Nephron progenitor cell (in vitro differentiated cells): Measurements from ENCODE around the gene CERK.

ENCODE experiments used
- DNase-seq: peaks from one replicate; pipeline ENCODE4 v3.0.0; 2021
- H3K27ac Mint-ChIP-seq: 2 replicates; pipeline ENCODE4 v1.8.0; 2021; ENCODE audit warnings: mild to moderate bottlenecking, moderate library complexity, mixed read lengths
- H3K27me3 Mint-ChIP-seq: 2 replicates; pipeline ENCODE4 v1.8.0; 2021; ENCODE audit warnings: mild to moderate bottlenecking, low read depth, mixed read lengths; ENCODE audit not compliant: poor library complexity
- H3K36me3 Mint-ChIP-seq: 2 replicates; pipeline ENCODE4 v1.8.0; 2021; ENCODE audit warnings: low read depth, mixed read lengths
- H3K4me1 Mint-ChIP-seq: 2 replicates; pipeline ENCODE4 v1.8.0; 2021; ENCODE audit warnings: mixed read lengths
- H3K4me3 Mint-ChIP-seq: 2 replicates; pipeline ENCODE4 v1.8.0; 2021; ENCODE audit warnings: mild to moderate bottlenecking, moderate library complexity, mixed read lengths
- H3K9me3 Mint-ChIP-seq: 2 replicates; pipeline ENCODE4 v1.8.0; 2021; ENCODE audit warnings: mild to moderate bottlenecking, moderate library complexity, mixed read lengths
- CTCF ChIP-seq: fragments of 200-600 bp; sonication (generic); IDR thresholded peaks from 2 replicates; pipeline ENCODE4 v1.5.0; 2021; ENCODE audit warnings: antibody characterized with exemption

The CERK gene

GRCh38 chr22:46668116-46668515 lies 69.9 kb downstream of the CERK start:
- peaks cover 2% of the 10 kb centered on the region for H3K27me3 Mint-ChIP-seq
- peaks cover 11% of the 10 kb centered on the region for H3K36me3 Mint-ChIP-seq
- no peaks in the 10 kb centered on the region for H3K9me3 Mint-ChIP-seq
- H3K4me3 Mint-ChIP-seq: no peak overlapping the region
- H3K27ac Mint-ChIP-seq: no peak overlapping the region
- peaks cover 19% of the 10 kb centered on the region for H3K4me1 Mint-ChIP-seq
- TF ChIP-seq CTCF: no peak
- DNase-seq: peak; percentile 32

GRCh38 chr22:46667245-46667623 lies 70.8 kb downstream of the CERK start:
- no peak for TF ChIP-seq CTCF
- peaks cover 26% of the 10 kb centered on the region for H3K4me1 Mint-ChIP-seq
- H3K36me3 Mint-ChIP-seq: peaks cover 11% of the 10 kb centered on the region
- H3K4me3 Mint-ChIP-seq: no peak overlapping the region
- no peak overlapping the region for H3K27ac Mint-ChIP-seq
- peaks cover 2% of the 10 kb centered on the region for H3K27me3 Mint-ChIP-seq
- no peak for DNase-seq
- H3K9me3 Mint-ChIP-seq: no peaks in the 10 kb centered on the region

GRCh38 chr22:46666577-46667244 lies 71.3 kb downstream of the CERK start:
- no peak for TF ChIP-seq CTCF
- no peak overlapping the region for H3K4me3 Mint-ChIP-seq
- peaks cover 2% of the 10 kb centered on the region for H3K27me3 Mint-ChIP-seq
- H3K9me3 Mint-ChIP-seq: no peaks in the 10 kb centered on the region
- peaks cover 11% of the 10 kb centered on the region for H3K36me3 Mint-ChIP-seq
- peaks cover 26% of the 10 kb centered on the region for H3K4me1 Mint-ChIP-seq
- DNase-seq: no peak
- H3K27ac Mint-ChIP-seq: no peak overlapping the region

GRCh38 chr22:46665751-46666280 lies 72.2 kb downstream of the CERK start:
- H3K27me3 Mint-ChIP-seq: peaks cover 2% of the 10 kb centered on the region
- no peak for TF ChIP-seq CTCF
- no peaks in the 10 kb centered on the region for H3K9me3 Mint-ChIP-seq
- H3K4me1 Mint-ChIP-seq: peaks cover 30% of the 10 kb centered on the region
- H3K36me3 Mint-ChIP-seq: peaks cover 11% of the 10 kb centered on the region
- no peak overlapping the region for H3K27ac Mint-ChIP-seq
- no peak overlapping the region for H3K4me3 Mint-ChIP-seq
- no peak for DNase-seq

- no peak for DNase-seq
- Mint-ChIP-seq H3K36me3 (peaks cover 11% of the 10 kb centered on the region), H3K4me1 (peaks cover 35% of the 10 kb centered on the region), H3K27ac (no peak overlapping the region), H3K4me3 (no peak overlapping the region), H3K27me3 (peaks cover 2% of the 10 kb centered on the region), H3K9me3 (no peaks in the 10 kb centered on the region)
- TF ChIP-seq CTCF: no peak
These were observed 72.8 kb downstream of the CERK start for GRCh38 chr22:46665151-46665695.
